GM23248 (cell line): ENCODE results near the gene CD93. TPM values are rescaled to one million over a fixed set of nuclear protein-coding genes. Genes with fewer than 3 reads are reported as not detected.

Source experiments
- DNase-seq: peaks from one replicate; pipeline ENCODE4 v3.0.0-alpha.2; 2015
- H2AFZ ChIP-seq: fragments of 200-600 bp; sonication (generic); 2 replicates; pipeline ENCODE4 v1.6.1; 2016; ENCODE audit warnings: antibody characterized with exemption
- H3F3A ChIP-seq: fragments of 200-600 bp; sonication (generic); 2 replicates; pipeline ENCODE4 v1.6.1; 2016; ENCODE audit warnings: mild to moderate bottlenecking, antibody characterized with exemption, mixed run types; ENCODE audit not compliant: insufficient read depth
- H3K27ac ChIP-seq: fragments of 200-600 bp; sonication (generic); 2 replicates; pipeline ENCODE4 v1.5.1; 2016; ENCODE audit warnings: mild to moderate bottlenecking
- H3K27me3 ChIP-seq: fragments of 200-600 bp; sonication (generic); replicated peaks from 2 replicates; pipeline ENCODE4 v1.6.1; 2016; ENCODE audit warnings: mild to moderate bottlenecking; ENCODE audit not compliant: insufficient read depth
- H3K36me3 ChIP-seq: fragments of 200-600 bp; sonication (generic); 2 replicates; pipeline ENCODE4 v1.6.1; 2016; ENCODE audit warnings: low read depth, mild to moderate bottlenecking
- H3K4me1 ChIP-seq: fragments of 200-600 bp; sonication (generic); 2 replicates; pipeline ENCODE4 v1.6.1; 2016; ENCODE audit warnings: mild to moderate bottlenecking; ENCODE audit not compliant: insufficient read depth
- H3K4me2 ChIP-seq: fragments of 200-600 bp; sonication (generic); one replicate; pipeline ENCODE4 v1.6.1; 2016; ENCODE audit warnings: mild to moderate bottlenecking; ENCODE audit not compliant: unreplicated experiment
- H3K4me3 ChIP-seq: fragments of 200-600 bp; sonication (generic); 2 replicates; pipeline ENCODE4 v1.5.1; 2016; ENCODE audit warnings: mild to moderate bottlenecking
- H3K79me2 ChIP-seq: fragments of 200-600 bp; sonication (generic); 2 replicates; pipeline ENCODE4 v1.6.1; 2016; ENCODE audit warnings: mild to moderate bottlenecking; ENCODE audit not compliant: insufficient read depth
- H3K9ac ChIP-seq: fragments of 200-600 bp; sonication (generic); 2 replicates; pipeline ENCODE4 v1.6.1; 2016; ENCODE audit warnings: mild to moderate bottlenecking
- H3K9me2 ChIP-seq: fragments of 200-600 bp; sonication (generic); 2 replicates; pipeline ENCODE4 v1.6.1; 2016; ENCODE audit warnings: mixed run types, mild to moderate bottlenecking, moderate library complexity; ENCODE audit not compliant: insufficient read depth
- H3K9me3 ChIP-seq: fragments of 200-600 bp; sonication (generic); one replicate; pipeline ENCODE4 v1.6.1; 2017; ENCODE audit warnings: low read depth
- H4K20me1 ChIP-seq: fragments of 200-600 bp; sonication (generic); 2 replicates; pipeline ENCODE4 v1.6.0; 2016; ENCODE audit not compliant: insufficient read depth
- EZH2 ChIP-seq: fragments of 200-600 bp; sonication (generic); IDR thresholded peaks from 2 replicates; pipeline ENCODE4 v1.6.1; 2018; ENCODE audit warnings: antibody characterized with exemption, mild to moderate bottlenecking; ENCODE audit not compliant: insufficient read depth, poor library complexity, severe bottlenecking
- EZH2phosphoT487 ChIP-seq: fragments of 200-600 bp; sonication (generic); IDR thresholded peaks from 2 replicates; pipeline ENCODE4 v1.6.1; 2018; ENCODE audit warnings: antibody characterized with exemption, moderate library complexity, mild to moderate bottlenecking, low read depth; ENCODE audit not compliant: insufficient read depth
- WGBS, 2 experiments: methylation state at CpG; one replicate each; pipeline ENCODE4 v1.1.6; 2015 to 2017; ENCODE audit warnings: low lambda C conversion rate in 2 of 2, low coverage in 1 of 2; ENCODE audit errors: missing lambda C conversion rate in 2 of 2; 5-methylcytosine and 5-hydroxymethylcytosine counted together
- in situ Hi-C: fragments of 300-500 bp; cut with MboI; formaldehyde crosslinking; loops from 2 replicates; pipeline ENCODE4 v1.15.0; 2020
- polyA plus RNA-seq: library from polyadenylated mRNA; unstranded; fragments of >200 nt; fragmentation: Nextera tagmentation; extraction: Ambion mirVana; gene quantifications from 2 replicates; pipeline ENCODE4 v1.2.1, GENCODE V29; 2016
- total RNA-seq: library from RNA; depleted of rRNA; stranded (reverse); fragments of >200 nt; shearing (Covaris generic); gene quantifications from 2 replicates; pipeline ENCODE4 v1.2.3, GENCODE V29; 2014

The CD93 gene
- total and polyA plus RNA-seq, 2 experiments from 2014 or later, result 0.03 TPM; not detected in 1

GRCh38 chr20:23084845-23085365, 1.2 kb downstream of the CD93 start:
- Histone ChIP-seq H3K27ac (no peak overlapping the region), H3K9me3 (no peaks in the 10 kb centered on the region), H3K4me2 (no peak overlapping the region), H3K27me3 (peaks cover 8% of the 10 kb centered on the region), H3K4me3 (no peak overlapping the region), H3F3A (no peaks in the 10 kb centered on the region), H3K9ac (no peak overlapping the region), H3K79me2 (no peaks in the 10 kb centered on the region), H3K36me3 (no peaks in the 10 kb centered on the region), H3K9me2 (no peaks in the 10 kb centered on the region), H2AFZ (no peak overlapping the region), H3K4me1 (no peaks in the 10 kb centered on the region), H4K20me1 (no peaks in the 10 kb centered on the region)
- DNase-seq, result no peak
- TF ChIP-seq EZH2phosphoT487 (no peak), EZH2 (no peak)
- WGBS, 2 experiments, result 75 to 78% methylated on average over 23 to 24 of the region's 24 CpGs
- in situ Hi-C loops, result no loop called here

- no peaks in the 10 kb centered on the region for H3K36me3 ChIP-seq
- no peak overlapping the region for H2AFZ ChIP-seq
- H4K20me1 ChIP-seq, result no peaks in the 10 kb centered on the region
- H3F3A ChIP-seq, result no peaks in the 10 kb centered on the region
- no peaks in the 10 kb centered on the region for H3K79me2 ChIP-seq
- no peaks in the 10 kb centered on the region for H3K9me3 ChIP-seq
- H3K9ac ChIP-seq, result no peak overlapping the region
- H3K4me2 ChIP-seq, result no peak overlapping the region
- H3K4me1 ChIP-seq, result no peaks in the 10 kb centered on the region
- DNase-seq, result no peak
- H3K27ac ChIP-seq, result no peak overlapping the region
- in situ Hi-C loops, result no loop called here
- H3K27me3 ChIP-seq, result peaks cover 13% of the 10 kb centered on the region
- no peaks in the 10 kb centered on the region for H3K9me2 ChIP-seq
- no peak overlapping the region for H3K4me3 ChIP-seq
- TF ChIP-seq EZH2phosphoT487 (no peak), EZH2 (no peak)
- WGBS, 2 experiments, result 87 to 95% methylated on average over 14 to 17 of the region's 17 CpGs
Observed at GRCh38 chr20:23084282-23084844, 1.8 kb downstream of the CD93 start.

- H3K79me2 ChIP-seq, result no peaks in the 10 kb centered on the region
- 66 to 70% methylated on average over 14 to 15 of the region's 15 CpGs for WGBS, 2 experiments
- no peaks in the 10 kb centered on the region for H3K36me3 ChIP-seq
- H3K9ac ChIP-seq, result no peak overlapping the region
- no peaks in the 10 kb centered on the region for H3K9me3 ChIP-seq
- H3K9me2 ChIP-seq, result no peaks in the 10 kb centered on the region
- H3F3A ChIP-seq, result no peaks in the 10 kb centered on the region
- no peak overlapping the region for H3K4me2 ChIP-seq
- H3K4me1 ChIP-seq, result no peaks in the 10 kb centered on the region
- peaks cover 14% of the 10 kb centered on the region for H3K27me3 ChIP-seq
- H3K4me3 ChIP-seq, result no peak overlapping the region
- H4K20me1 ChIP-seq, result no peaks in the 10 kb centered on the region
- TF ChIP-seq EZH2phosphoT487, result no peak
- TF ChIP-seq EZH2, result no peak
- in situ Hi-C loops, result no loop called here
- DNase-seq, result no peak
- H3K27ac ChIP-seq, result no peak overlapping the region
- H2AFZ ChIP-seq, result no peak overlapping the region
Observed at GRCh38 chr20:23083553-23084220, 2.4 kb downstream of the CD93 start.

- TF ChIP-seq EZH2, result no peak
- no peak for TF ChIP-seq EZH2phosphoT487
- Histone ChIP-seq H3K9ac (no peak overlapping the region), H3K27ac (no peak overlapping the region), H3K27me3 (peaks cover 14% of the 10 kb centered on the region), H3K9me3 (no peaks in the 10 kb centered on the region), H3K4me2 (no peak overlapping the region), H3K4me1 (no peaks in the 10 kb centered on the region), H3K9me2 (no peaks in the 10 kb centered on the region), H3K36me3 (no peaks in the 10 kb centered on the region), H2AFZ (no peak overlapping the region), H4K20me1 (no peaks in the 10 kb centered on the region), H3K4me3 (no peak overlapping the region), H3F3A (no peaks in the 10 kb centered on the region), H3K79me2 (no peaks in the 10 kb centered on the region)
- WGBS, 2 experiments, result 77 to 86% methylated on average over 9 of the region's 9 CpGs
- in situ Hi-C loops, result no loop called here
- no peak for DNase-seq
Observed at GRCh38 chr20:23082846-23083552, 3.1 kb downstream of the CD93 start.
